ENCODE results near the gene PPAN.

The PPAN gene, protein sequence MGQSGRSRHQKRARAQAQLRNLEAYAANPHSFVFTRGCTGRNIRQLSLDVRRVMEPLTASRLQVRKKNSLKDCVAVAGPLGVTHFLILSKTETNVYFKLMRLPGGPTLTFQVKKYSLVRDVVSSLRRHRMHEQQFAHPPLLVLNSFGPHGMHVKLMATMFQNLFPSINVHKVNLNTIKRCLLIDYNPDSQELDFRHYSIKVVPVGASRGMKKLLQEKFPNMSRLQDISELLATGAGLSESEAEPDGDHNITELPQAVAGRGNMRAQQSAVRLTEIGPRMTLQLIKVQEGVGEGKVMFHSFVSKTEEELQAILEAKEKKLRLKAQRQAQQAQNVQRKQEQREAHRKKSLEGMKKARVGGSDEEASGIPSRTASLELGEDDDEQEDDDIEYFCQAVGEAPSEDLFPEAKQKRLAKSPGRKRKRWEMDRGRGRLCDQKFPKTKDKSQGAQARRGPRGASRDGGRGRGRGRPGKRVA

DNA sequence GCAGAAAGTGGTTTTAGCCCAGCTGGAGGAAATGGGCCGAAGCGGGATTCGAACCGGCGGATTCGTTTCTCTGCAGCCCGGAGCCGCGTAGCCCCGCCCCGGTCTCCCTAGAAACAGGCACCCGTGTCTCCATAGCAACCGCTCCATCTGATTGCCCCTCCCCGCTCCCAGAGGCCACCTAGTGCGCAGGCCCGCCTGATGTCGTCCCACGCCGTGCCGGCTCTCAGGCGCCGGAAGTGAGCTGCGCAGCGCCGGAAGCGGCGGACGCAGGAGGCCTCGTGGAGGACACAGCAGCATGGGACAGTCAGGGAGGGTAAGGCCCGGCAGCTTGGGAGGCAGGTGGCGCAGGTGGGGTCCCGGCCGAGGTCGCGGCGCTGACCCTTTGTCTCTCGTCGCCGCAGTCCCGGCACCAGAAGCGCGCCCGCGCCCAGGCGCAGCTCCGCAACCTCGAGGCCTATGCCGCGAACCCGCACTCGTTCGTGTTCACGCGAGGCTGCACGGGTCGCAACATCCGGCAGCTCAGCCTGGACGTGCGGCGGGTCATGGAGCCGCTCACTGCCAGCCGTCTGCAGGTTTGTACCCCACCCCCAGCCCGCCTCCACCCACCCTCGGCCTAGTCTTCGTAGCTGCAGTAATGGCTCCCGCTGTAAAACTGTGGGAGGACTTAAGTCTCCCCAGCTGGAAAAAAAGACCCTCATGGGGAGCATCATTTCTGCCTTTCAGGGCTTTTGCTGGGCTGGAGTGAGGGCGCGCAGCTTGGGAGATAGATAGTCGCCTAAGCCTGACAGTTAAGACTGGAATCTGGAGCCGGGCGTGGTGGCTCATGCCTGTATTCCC is at the start of gene PPAN:
Gene PPAN, plus strand, starts transcription at position 263 of the 837 bp plus-strand sequence. Its CDS starts 33 bp downstream, at position 296.
- DNase-seq, result peak; percentile 98

DNA sequence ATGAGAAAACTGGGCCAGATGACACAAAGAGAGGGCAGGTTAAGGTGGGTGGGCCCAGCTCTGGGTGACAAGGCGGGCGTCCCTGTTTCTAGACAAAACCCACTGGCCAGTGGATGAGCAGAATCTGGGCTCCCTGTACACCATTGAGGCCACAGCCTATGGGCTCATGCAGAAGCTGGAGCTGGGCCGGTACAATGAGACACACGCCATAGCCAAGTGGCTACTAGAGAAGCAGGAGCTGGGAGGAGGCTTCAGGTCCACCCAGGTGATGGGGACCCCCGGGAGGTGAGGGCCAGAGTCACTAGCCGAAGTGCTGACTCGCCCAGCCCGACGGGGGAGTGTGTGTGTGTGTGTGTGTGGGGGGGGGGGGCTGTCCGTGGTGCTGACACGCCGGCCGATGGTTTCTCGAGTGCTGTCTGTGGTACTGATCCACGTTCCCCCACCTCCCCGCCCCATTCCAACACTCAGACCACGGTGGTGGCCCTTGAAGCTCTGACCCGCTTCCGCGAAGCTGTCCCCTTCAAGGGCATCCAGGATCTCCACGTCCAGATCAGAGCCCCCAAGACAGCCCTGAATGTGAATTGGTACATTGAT is 44.3 kb upstream of the PPAN start:
- no peak for DNase-seq

DNA sequence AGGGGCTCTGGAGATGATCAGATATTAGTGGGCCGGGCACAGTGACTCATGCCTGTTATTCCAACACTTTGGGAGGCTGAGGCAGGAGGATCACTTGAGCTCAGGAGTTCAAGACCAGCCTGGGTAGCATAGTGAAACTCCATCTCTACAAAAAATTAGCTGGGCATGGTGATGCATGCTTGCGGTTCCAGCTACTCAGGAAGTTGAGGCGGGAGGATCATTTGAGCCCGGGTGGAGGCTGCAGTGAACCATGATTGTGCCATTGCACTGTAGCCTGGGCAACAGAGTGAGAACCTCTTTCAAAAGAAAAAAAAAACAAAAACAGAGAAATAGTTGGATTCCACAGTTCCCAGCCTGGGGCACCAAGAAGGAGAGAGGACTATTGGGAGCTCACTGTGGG is 38.0 kb upstream of the PPAN start:
- DNase-seq, result no peak

DNA sequence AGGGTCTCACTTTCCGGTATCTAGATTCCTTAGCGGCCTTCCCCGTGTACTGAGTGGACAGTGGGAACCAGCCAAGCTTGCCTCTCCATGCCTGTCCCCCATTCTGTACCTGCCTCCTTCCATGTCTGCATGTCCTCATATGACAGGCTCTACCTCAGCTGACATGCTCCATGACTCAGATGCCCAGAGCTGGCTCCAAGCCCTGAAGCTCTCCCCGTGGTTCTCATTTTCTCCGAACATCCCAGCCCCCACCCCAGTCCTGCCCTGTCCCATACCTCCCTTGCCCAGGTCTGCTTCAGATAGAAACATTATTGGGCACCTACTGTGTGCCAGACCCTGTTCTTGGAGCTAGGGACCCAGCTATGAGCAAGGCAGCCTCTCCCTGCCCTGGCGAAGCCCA is 37.1 kb upstream of the PPAN start:
- DNase-seq, result no peak

DNA sequence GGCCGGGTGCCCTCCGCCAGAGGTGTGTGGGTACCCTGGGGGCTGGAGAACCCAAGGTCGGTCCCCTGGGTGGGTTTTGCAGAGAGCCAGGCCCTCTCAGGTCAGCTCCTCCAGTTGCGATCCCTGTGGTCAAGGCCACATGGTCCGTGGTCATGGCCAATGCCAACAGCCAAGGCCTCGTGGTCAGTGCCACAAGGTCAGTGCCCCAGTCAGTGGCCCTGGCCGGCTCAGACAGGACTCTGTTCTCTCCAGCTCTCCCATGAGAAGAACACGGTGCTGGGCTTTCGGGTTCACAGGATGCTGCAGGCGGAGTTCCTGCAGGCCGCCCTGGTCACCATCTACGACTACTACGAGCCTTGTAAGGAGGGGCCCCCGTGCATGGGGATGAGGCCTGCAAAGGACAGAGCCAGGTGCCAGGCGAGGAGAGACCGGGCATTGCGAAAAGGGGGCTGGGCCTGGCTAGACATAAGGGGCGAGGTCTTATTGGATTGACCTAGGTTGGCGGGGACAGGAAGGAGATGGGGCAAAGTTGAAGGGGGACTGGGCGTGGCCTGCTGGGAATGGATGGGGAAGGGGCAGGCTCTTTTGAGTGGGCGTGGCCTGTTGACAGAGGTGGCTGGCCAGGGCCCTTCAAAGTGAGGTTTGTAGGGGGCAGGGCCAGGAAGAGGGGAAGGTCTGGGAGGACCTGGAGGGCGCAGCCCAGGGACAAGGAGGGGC is 35.3 kb upstream of the PPAN start:
- DNase-seq, result no peak

DNA sequence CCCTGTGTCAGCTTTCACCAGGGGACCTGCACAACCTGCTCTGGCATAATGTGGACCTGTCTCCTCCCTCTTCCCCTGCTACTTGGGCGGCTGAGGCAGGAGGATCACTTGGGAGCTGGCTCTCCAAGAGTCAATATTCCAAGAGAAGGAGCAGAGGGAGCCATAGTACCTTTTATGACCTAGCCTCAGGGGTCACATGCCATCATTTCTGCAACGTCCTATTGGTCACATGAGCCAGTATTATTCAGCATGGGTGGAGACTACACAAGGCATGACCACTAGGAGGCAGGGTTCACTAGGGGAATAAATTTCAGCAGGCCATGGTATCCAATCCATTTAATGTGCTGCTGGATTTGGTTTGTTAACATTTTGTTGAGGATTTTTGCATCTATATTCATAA is 32.0 kb upstream of the PPAN start:
- peak; percentile 70 for DNase-seq

DNA sequence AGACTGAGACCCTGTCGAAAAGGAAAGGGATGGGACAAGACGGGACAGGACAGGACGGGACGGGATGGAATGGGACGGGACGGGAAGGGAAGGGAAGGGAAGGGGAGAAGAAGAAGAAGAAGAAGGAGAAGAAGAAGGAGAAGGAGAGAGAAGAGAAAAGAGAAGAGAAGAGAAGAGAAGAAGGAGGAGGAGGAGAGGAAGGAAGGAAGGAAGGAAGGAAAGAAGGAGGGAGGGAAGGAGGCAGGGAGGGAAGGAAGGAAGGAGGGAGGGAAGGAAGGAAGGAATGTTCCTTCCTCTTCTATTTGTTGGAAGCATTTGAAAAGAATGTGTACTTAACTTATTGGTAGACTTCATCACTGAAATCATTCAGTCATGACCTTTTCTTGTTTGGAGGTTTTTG is 29.6 kb upstream of the PPAN start:
- no peak for DNase-seq

DNA sequence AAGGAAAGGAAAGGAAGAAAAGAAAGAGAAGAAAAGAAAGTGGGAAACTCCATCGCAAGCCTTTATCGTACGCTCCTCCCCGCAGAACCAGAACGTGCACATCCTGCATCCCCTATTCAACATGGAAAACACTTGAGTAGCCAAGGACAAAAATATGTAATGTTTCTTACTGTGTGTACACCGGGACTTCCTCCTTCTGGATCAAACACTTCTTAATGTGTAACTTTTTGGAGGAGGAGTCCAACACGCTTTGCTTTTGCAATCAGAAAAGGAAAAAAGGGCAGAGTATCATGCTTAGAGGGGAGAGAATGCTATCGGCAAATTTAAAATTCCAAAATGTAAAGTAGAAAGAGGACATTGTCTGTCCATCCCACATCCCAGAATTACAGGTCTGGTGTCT is 27.8 kb upstream of the PPAN start:
- no peak for DNase-seq

DNA sequence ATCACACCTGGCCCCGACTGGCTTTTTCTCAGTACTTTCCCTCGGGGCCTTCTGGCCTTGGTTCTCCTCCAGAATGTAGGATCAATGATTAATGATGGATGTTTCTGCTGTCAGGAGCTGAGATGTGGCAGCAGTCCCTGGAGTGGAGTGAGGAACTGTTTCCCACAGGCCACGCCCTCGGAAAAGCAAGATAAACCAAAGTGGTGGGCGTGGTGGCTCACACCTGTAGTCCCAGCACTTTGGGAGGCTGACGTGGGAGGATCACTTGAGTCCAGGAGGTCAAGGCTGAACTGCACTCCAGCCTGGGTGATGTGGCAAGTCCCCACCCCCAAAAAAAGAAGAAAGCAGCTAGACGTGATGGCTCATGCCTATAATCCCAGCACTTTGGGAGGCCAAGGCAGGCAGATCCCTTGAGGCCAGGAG is 27.1 kb upstream of the PPAN start:
- DNase-seq, result no peak

DNA sequence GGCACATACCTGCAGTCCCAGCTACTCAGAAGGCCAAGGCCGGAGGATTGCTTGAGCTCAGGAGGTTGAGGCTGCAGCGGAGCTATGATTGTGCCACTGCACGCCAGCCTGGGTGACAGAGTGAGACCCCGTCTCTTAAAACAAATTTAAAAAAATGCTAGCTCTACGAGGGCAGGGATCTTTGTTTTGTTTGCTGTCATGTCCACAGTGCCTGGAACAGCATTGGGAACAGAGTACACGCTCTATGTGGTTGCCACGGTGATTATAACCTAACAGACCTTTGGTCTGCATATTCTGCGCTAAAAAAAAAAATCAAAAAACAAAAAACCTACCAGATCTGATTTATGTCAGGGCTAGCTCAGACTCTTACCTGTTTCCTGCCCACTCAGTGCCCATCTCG is 22.3 kb upstream of the PPAN start:
- DNase-seq, result no peak

DNA sequence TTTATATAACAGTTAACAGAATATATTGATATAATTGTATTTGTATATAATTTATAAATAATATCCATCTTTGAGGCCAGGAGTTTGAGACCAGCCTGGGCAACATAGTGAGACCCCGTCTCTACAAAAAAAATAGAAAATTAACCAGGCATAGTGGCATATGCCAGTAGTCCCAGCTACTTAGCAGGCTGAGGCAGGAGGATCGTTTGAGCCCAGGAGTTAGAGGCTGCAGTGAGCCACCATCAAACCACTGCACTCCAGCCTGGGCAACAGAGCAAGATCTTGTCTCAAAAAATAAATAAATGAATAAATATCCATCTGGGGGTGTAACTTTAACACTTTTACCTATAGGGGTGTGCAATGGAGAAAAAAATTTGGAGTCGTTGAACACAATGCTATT is 21.4 kb upstream of the PPAN start:
- DNase-seq, result no peak

DNA sequence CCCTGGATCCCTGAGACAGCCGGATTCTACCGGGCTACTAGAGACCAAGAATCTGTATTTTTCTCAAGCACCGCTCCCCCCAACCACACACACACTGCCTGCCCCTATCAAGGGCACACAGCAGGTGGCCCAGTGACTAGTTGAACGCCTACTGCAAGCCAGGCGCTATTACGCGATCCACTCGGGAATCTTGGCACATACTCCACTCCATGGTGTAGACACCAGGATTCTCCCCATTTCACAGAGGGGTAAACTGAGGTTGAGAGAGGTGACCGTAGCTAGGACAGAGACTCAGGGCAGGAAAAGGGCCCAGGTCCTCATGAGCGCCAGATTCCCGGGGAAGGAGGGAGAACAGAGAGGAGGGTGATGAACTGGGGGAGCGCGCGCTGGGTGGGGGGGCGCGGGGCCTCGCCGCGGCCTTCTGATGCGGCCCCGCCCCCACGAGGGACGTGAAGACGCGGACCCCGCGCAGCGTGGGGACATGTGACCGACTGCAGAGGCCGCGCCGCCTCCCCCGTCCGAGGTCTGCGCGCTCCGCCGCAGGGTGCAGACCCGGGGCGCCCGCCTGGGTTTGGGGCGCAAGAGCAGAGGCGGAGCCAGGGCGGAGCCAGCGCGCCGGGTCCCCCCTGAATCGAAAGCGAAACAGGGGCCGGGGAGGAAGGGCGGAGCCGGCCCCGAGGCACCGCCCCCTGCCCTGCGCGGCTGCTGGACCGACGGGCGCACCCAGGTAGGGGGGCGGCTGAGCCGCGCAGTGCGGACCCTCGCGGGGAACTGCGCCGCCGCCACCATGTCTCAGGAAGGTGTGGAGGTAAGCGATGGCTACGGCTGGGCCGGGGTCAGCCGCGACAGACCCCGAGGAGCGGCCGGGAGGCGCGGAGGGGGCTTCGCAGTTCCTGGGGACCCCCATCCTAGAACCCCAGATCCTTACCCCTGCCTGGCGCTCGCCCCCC is 20.2 kb upstream of the PPAN start, which contains the start of gene SHFL:
Gene SHFL, plus strand, starts transcription at position 677 of the 950 bp plus-strand sequence. Its CDS starts 111 bp downstream, at position 788.
- peak; percentile 89 for DNase-seq

DNA sequence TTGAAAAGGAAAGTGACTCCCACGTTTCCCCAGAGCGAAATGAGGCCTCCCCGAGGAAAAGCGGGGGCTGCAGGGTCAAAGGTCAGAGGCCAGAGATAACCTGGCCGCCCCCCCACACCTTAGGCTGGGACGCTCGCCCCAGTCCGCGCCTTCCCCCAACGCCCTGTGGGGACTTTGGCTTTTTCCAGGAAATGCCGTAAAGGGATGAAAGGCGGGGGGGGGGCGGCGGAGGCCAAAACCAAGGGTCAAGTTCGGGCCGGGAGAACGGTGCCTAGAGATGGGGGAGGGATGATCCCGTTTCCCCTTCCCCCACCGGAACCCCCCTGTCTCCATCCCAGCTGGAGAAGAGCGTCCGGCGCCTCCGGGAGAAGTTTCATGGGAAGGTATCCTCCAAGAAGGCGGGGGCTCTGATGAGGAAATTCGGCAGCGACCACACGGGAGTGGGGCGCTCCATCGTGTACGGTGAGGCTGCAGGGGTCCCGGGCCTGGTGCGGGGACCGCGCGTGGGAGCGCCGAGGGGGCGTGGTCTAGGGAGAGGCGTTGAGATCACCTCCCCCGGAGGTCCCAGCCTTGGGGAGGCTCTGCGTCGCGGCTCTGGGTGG is 19.5 kb upstream of the PPAN start:
- peak; percentile 38 for DNase-seq

DNA sequence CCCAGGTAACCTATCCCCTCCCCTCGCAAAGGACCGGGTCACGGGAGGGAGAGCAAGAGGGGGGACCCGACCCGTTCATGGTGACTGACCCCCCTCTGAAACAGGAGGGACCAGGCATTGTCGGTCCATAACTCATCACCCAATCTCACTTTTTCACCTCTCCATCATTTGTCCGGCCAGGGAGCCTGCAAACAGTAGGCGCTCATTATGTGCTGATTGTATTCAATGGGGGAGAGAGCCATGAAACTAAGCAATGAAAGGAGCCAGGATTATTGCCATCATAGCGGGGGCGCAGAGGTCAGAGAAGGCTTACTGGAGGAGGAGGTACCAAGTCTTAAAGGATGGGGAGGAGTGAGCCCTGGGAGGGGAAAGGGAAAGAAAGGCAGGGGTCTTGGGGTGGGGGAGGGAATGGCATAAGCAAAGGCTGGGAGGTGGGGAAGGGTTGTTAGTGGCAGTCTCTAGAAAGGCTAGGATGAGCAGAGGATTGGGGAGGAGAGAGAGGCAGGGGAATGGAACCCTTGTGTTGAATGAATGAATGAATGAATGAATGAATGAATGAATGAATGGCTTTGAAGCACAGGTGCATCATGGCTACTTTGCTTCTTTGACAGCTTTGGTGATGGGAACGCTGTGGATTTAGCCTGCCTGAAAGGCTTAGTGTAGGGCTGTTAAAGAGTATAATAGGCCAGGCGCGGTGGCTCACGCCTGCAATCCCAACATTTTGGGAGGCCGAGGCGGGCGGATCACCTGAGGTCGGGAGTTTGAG is 18.7 kb upstream of the PPAN start:
- DNase-seq, result no peak

DNA sequence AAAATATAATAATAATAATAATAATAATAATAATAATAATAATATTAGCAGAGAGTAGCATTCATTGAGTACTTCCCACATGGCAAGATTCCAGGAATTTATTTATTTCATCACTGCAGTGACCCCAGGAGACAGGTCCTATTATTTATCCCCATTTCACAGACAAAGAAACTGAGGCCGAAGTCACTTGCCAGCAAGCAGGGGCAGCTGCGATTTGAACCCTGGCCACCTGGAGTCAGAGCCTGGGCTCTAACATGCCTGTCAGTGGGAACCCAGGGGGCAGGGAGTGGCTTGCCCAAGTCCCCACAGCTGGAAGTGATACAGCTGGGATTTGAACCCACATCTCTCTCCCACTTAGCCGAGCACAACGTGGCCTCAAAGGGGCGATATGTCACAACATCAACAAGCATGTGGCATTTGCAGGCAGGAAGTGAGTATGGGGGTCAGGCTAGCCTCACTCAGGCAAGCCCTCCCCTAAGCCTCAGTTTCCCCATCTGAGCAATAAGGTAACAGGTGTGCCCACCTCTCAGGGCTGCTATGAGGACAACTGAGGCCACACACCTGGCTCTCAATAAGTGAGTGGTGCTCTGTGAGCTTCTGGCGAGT is 17.1 kb upstream of the PPAN start:
- DNase-seq, result no peak

DNA sequence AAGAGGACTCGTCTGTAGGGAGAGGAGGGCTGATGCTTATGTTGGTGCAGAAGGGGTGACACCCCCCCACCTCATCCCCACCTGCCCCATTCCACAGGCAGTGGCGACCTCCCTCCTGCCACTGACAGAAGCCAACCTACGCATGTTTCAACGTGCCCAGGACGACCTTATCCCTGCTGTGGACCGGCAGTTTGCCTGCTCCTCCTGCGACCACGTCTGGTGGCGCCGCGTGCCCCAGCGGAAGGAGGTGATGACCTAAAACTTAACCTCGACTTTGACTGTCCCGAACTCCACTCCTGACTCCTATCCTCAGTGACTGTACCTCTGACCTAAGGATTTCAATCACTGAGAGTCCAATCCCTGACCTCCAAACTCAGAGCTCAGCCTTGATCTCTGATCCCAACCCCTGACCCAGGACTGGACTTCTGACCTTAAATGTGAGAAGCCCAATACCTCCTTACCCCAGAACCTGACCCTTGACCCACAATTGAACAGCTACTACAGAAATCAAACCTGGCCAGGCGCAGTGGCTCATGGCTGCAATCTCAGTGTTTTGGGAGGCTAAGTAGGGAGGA is 16.3 kb upstream of the PPAN start:
- no peak for DNase-seq

DNA sequence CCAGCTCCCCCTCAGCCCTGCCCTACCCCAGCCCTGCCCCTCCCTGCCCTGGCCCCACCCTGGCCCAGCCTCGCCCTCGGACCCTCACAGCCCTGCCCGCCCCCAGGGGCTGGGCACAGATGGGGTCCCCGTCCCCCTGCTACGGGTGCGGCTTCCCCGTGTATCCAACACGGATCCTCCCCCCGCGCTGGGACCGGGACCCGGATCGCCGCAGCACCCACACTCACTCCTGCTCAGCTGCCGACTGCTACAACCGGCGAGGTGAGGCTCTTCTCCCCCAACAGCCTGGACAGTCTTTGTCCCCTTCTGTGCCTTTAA is 14.8 kb upstream of the PPAN start:
- no peak for DNase-seq

DNA sequence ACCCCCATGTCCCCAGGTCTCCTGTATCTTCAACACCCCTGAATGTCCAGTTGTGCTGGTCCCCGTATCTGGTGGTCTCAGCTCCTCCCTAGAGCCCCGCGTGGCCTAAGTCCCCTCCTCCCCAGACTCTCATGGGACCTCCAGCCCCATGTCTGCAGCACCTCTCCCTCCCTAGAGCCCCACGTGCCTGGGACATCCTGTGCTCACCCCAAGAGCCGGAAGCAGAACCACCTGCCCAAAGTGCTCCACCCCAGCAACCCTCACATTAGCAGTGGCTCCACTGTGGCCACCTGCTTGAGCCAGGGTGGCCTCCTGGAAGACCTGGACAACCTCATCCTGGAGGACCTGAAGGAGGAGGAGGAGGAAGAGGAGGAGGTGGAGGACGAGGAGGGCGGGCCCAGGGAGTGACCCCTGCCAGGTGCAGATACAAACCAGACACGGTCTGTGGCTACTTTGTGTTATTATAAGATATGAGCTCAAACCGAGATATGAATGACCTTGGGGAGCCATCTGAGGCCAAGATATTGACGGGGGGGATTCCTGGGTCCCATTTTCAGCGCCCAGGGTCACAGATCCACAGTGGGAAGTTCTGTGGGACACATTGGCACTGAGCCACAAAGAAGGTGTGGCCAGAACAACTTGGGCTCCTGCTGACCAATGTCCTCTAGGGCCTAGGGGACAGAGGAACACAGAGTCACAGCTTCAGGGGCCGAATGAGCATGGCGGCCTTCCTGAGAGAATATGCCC is 14.1 kb upstream of the PPAN start:
- no peak for DNase-seq

All from CD4-positive, alpha-beta T cell treated with Interleukin-10 for 1 hour (primary cell).